ENCODE data around the gene TRMT2A.

The TRMT2A gene

GRCh38 chr22:20062766-20063083 lies 54.3 kb downstream of the TRMT2A start:
- no peak for DNase-seq (ENCODE audit: low spot score in 2 of 2)
- in situ Hi-C loops (cut with MboI; ENCODE audit: low sequenced_read_pairs): no loop called here
- no peaks in the 10 kb centered on the region for H3K4me1 ChIP-seq

GRCh38 chr22:20062043-20062765 lies 54.8 kb downstream of the TRMT2A start:
- Histone ChIP-seq H3K4me1 (no peaks in the 10 kb centered on the region), H3K36me3 (replicated peaks) (peaks cover 4% of the 10 kb centered on the region; the same call in 1 of the 2 replicates), H3K9me3 (no peaks in the 10 kb centered on the region), H3K4me3 (no peak overlapping the region), H3K27me3 (ENCODE audit: low read depth) (no peaks in the 10 kb centered on the region)
- no peak for DNase-seq (ENCODE audit: low spot score in 2 of 2)
- in situ Hi-C loops (cut with MboI; ENCODE audit: low sequenced_read_pairs): no loop called here

More at GRCh38 chr22:20062766-20063083, 54.3 kb downstream of the TRMT2A start:
- peaks cover 4% of the 10 kb centered on the region; the same call in 1 of the 2 replicates for H3K36me3 ChIP-seq (replicated peaks)
- H3K9me3 ChIP-seq: no peaks in the 10 kb centered on the region
- no peak overlapping the region for H3K4me3 ChIP-seq
- H3K27me3 ChIP-seq (ENCODE audit: low read depth): no peaks in the 10 kb centered on the region

All from HAP-1 (cell line).